HepG2 (cell line): ENCODE measurements around the gene CHTF8. TPM values are rescaled to one million over a fixed set of nuclear protein-coding genes. Genes with fewer than 3 reads are reported as not detected.

Experiments used
- ATAC-seq: fragments of 200-7000 bp; cut with Tn5 transposase; 3 replicates; pipeline ENCODE4 v1.9.1; 2020; ENCODE audit warnings: mild to moderate bottlenecking, moderate library complexity
- BruUV-seq: library from RNA; stranded (reverse); fragments of 400-500 nt; replicated peaks from 2 replicates; lab custom pipeline; 2021; lab: Mats Ljungman, UMichigan
- CTCF ChIA-PET: fragments of 300-600 bp; formaldehyde crosslinking; extraction: SDS; loops from one replicate; lab custom pipeline; 2021; ENCODE audit warnings: low total read pairs, inconsistent platforms, low intra/inter-chr PET ratio; lab: Yijun Ruan, JAX
- POLR2A ChIA-PET: fragments of 350-600 bp; sonication (Branson Sonifier 250); formaldehyde crosslinking; loops from one replicate; lab custom pipeline; 2020; ENCODE audit warnings: antibody characterized with exemption, inconsistent platforms; lab: Yijun Ruan, JAX
- DNase-seq: peaks from one replicate; pipeline ENCODE4 v3.0.0-alpha.2; 2015; ENCODE audit warnings: low spot score
- FAIRE-seq: peaks from 3 replicates; lab custom pipeline; 2011; peaks lifted over from hg19 to GRCh38; lab: Jason Lieb, UNC
- H2AFZ ChIP-seq: one replicate; pipeline ENCODE4 v1.6.1; 2011; ENCODE audit warnings: low read length, inconsistent platforms
- H3K27ac ChIP-seq: fragments of 300-600 bp; 3 replicates; pipeline ENCODE4 v1.8.0; 2011; ENCODE audit warnings: mixed run types, mild to moderate bottlenecking, mixed read lengths, low read length, inconsistent platforms; ENCODE audit not compliant: insufficient read depth; ENCODE audit errors: extremely low read length
- H3K27me3 ChIP-seq, 2 experiments: fragments of 200-600 bp in 1 of 2; 2 replicates in 1 of 2; 3 replicates in 1 of 2; pipeline versions ENCODE4 v1.6.0 to v1.8.0; 2011; ENCODE audit warnings: low read length in 2 of 2, mild to moderate bottlenecking in 2 of 2, moderate library complexity in 2 of 2, inconsistent platforms in 1 of 2; ENCODE audit not compliant: insufficient read depth in 2 of 2, control insufficient read depth in 1 of 2
- H3K36me3 ChIP-seq, 2 experiments: fragments of 200-600 bp in 1 of 2; replicated peaks in 1 of 2; 2 replicates in 1 of 2; 3 replicates in 1 of 2; pipeline versions ENCODE4 v1.5.1 to v1.8.0; 2011; ENCODE audit warnings: low read length in 2 of 2, inconsistent platforms in 1 of 2; ENCODE audit not compliant: insufficient read depth in 2 of 2, control insufficient read depth in 1 of 2
- H3K4me1 ChIP-seq: 2 replicates; pipeline ENCODE4 v1.5.1; 2012; ENCODE audit warnings: low read length, inconsistent platforms; ENCODE audit not compliant: insufficient read depth
- H3K4me2 ChIP-seq: 2 replicates; pipeline ENCODE4 v1.6.0; 2011; ENCODE audit warnings: low read depth, low read length, inconsistent platforms
- H3K4me3 ChIP-seq, 3 experiments: fragments of 200-600 bp in 1 of 3; sonication (generic), shearing (Covaris generic) in 1 of 3; replicated peaks in 1 of 3; 2 replicates each; pipeline ENCODE4 v1.5.1; 2011 to 2016; ENCODE audit warnings: low read length in 3 of 3, inconsistent platforms in 2 of 3, low read depth in 2 of 3, mild to moderate bottlenecking in 2 of 3, control low read depth in 1 of 3, mixed read lengths in 1 of 3; ENCODE audit not compliant: insufficient read depth in 1 of 3
- H3K79me2 ChIP-seq: one replicate; pipeline ENCODE4 v1.6.1; 2011; ENCODE audit warnings: low read length, inconsistent platforms; ENCODE audit not compliant: insufficient read depth
- H3K9ac ChIP-seq: 2 replicates; pipeline ENCODE4 v1.6.0; 2011; ENCODE audit warnings: mild to moderate bottlenecking, low read depth, low read length, inconsistent platforms; ENCODE audit not compliant: insufficient read depth
- H3K9me3 ChIP-seq: 2 replicates; pipeline ENCODE4 v1.5.1; 2012; ENCODE audit warnings: mild to moderate bottlenecking, low read length
- H4K20me1 ChIP-seq: 2 replicates; pipeline ENCODE4 v1.6.0; 2011; ENCODE audit warnings: inconsistent platforms, mild to moderate bottlenecking, low read length, moderate library complexity; ENCODE audit not compliant: insufficient read depth
- AKNA ChIP-seq: sonication (generic); formaldehyde crosslinking; IDR thresholded peaks from 2 replicates; pipeline ENCODE4 v1.4.0; 2020; ENCODE audit warnings: missing genetic modification reagents, borderline replicate concordance
- ATF1 ChIP-seq: IDR thresholded peaks from 2 replicates; pipeline ENCODE4 v1.6.1; 2016; ENCODE audit warnings: mild to moderate bottlenecking, control low read depth
- BRD4 ChIP-seq: sonication (generic); formaldehyde crosslinking; IDR thresholded peaks from 2 replicates; pipeline ENCODE4 v1.4.0; 2020; ENCODE audit warnings: missing genetic modification reagents
- KAT8 ChIP-seq: IDR thresholded peaks from 2 replicates; pipeline ENCODE4 v1.6.1; 2016; ENCODE audit warnings: missing genetic modification reagents, missing compliant biosample characterization
- MED1 ChIP-seq: sonication (generic); formaldehyde crosslinking; IDR thresholded peaks from 2 replicates; pipeline ENCODE4 v1.4.0; 2020; ENCODE audit warnings: missing genetic modification reagents
- PHF8 ChIP-seq: sonication (generic); formaldehyde crosslinking; IDR thresholded peaks from 2 replicates; pipeline ENCODE4 v1.5.0; 2020; ENCODE audit warnings: missing genetic modification reagents
- PPARG ChIP-seq: conservative IDR thresholded peaks from 2 replicates; pipeline ENCODE4 v1.6.1; 2016; ENCODE audit warnings: missing biosample characterization, missing genetic modification reagents
- SMC3 ChIP-seq: IDR thresholded peaks from 2 replicates; pipeline ENCODE4 v1.6.1; 2011; ENCODE audit warnings: low read length, improper control_type of control experiment
- SMYD3 ChIP-seq: sonication (generic); formaldehyde crosslinking; IDR thresholded peaks from 2 replicates; pipeline ENCODE4 v1.8.1; 2023; ENCODE audit warnings: mild to moderate bottlenecking, missing genetic modification reagents
- STAG1 ChIP-seq: sonication (generic); formaldehyde crosslinking; IDR thresholded peaks from 2 replicates; pipeline ENCODE4 v1.4.0; 2020; ENCODE audit warnings: missing genetic modification reagents
- TFDP1 ChIP-seq: IDR thresholded peaks from 2 replicates; pipeline ENCODE4 v1.6.1; 2016; ENCODE audit warnings: missing compliant biosample characterization, missing genetic modification reagents, borderline replicate concordance
- THAP7 ChIP-seq: sonication (generic); formaldehyde crosslinking; IDR thresholded peaks from 2 replicates; pipeline ENCODE4 v1.8.1; 2023; ENCODE audit warnings: mild to moderate bottlenecking, missing genetic modification reagents
- ZBTB20 ChIP-seq: sonication (generic); formaldehyde crosslinking; IDR thresholded peaks from 2 replicates; pipeline ENCODE4 v1.8.1; 2023; ENCODE audit warnings: missing genetic modification reagents, low read depth, mild to moderate bottlenecking, borderline replicate concordance
- ZNF18 ChIP-seq: sonication (generic); formaldehyde crosslinking; IDR thresholded peaks from 2 replicates; pipeline ENCODE4 v1.8.0; 2022; ENCODE audit warnings: mild to moderate bottlenecking, missing genetic modification reagents; ENCODE audit not compliant: insufficient replicate concordance
- ZNF460 ChIP-seq: sonication (generic); formaldehyde crosslinking; IDR thresholded peaks from 2 replicates; pipeline ENCODE4 v1.5.1; 2020; ENCODE audit warnings: missing genetic modification reagents, mild to moderate bottlenecking, borderline replicate concordance
- WGBS: methylation state at CpG from one replicate; pipeline ENCODE4 v1.1.6; 2017; ENCODE audit warnings: low lambda C conversion rate; 5-methylcytosine and 5-hydroxymethylcytosine counted together
- in situ Hi-C: cut with HindIII; loops from 2 replicates; pipeline ENCODE4 v1.10.0; 2017; ENCODE audit warnings: low pct_unique_long_range_greater_than_20kb; ENCODE audit not compliant: extremely low pct_ligation_motif_present
- intact Hi-C: fragments of 100-400 bp; cut with micrococcal nuclease; formaldehyde crosslinking; loops from one replicate; pipeline ENCODE4 v1.10.0; 2022; ENCODE audit not compliant: unreplicated experiment
- polyA plus RNA-seq, 8 experiments: library from polyadenylated mRNA; depleted of rRNA in 3 of 8; stranded (reverse) in 7 of 8; unstranded in 1 of 8; fragments of >200 nt; fragmentation: Illumina TruSeq in 4 of 8; extraction: Trizol in 4 of 8; gene quantifications; 2 replicates each; pipeline versions ENCODE4 v1.2.1 to v1.2.3, GENCODE V29; 2011 to 2016; ENCODE audit warnings: low read depth in 4 of 8, missing spikeins in 1 of 8, mixed read lengths in 1 of 8; ENCODE audit not compliant: insufficient read depth in 1 of 8
- total RNA-seq, 5 experiments: library from RNA; depleted of rRNA; stranded (reverse); fragments of >200 nt; fragmentation: Illumina TruSeq; extraction: Trizol; gene quantifications; 2 replicates each; pipeline ENCODE4 v1.2.3, GENCODE V29; 2016; ENCODE audit warnings: low read depth in 1 of 5

Gene CHTF8
- total and polyA plus RNA-seq, 2 of the 13 experiments (the other 11 are each of a cell fraction or from before 2014, with no cell fraction given): 37.2 to 67.5 TPM

GRCh38 chr16:69123910-69124309 lies 8.5 kb downstream of the CHTF8 start (continued):
- 0 out of 2 replicates have a peak, but pooled peaks have one; percentile 36 for TF ChIP-seq KAT8
- peak; percentile 17; the same call in 1 of the 2 replicates for TF ChIP-seq MED1 (CRISPR knock-in tag)
- peak; percentile 89 for TF ChIP-seq ZNF460 (CRISPR knock-in tag)
- no peak for TF ChIP-seq PHF8
- no peak for TF ChIP-seq THAP7 (CRISPR knock-in tag)
- peak; percentile 98 for TF ChIP-seq SMC3
- TF ChIP-seq TFDP1 (CRISPR knock-in tag): no peak
- peak; percentile 30; the same call in 1 of the 2 replicates for TF ChIP-seq PPARG (CRISPR knock-in tag)
- TF ChIP-seq STAG1 (CRISPR knock-in tag): peak; percentile 94

- no peak overlapping the region for H2AFZ ChIP-seq
- no peak overlapping the region for H3K4me3 ChIP-seq
- DNase-seq (no peak), ATAC-seq (no peak), FAIRE-seq (no peak)
- no TSS peak for BruUV-seq
- peaks cover 19 to 43% of the 10 kb centered on the region in 2 experiments for H3K36me3 ChIP-seq
- in situ Hi-C loops (loop anchor here (5.0 to 25.0 kb wide), 3 partner anchors 218 to 408 kb away; partner anchors contain the start of gene TANGO6), intact Hi-C loops (no loop called here)
- ChIA-PET POLR2A (interaction anchor here (0.6 to 1.5 kb wide), 2 partner anchors 14 to 32 kb away, joined by 3 read pairs; partner anchors contain the start of gene HAS3), CTCF (no interaction called here)
- peaks cover 14% of the 10 kb centered on the region for H3K4me1 ChIP-seq
- no peaks in the 10 kb centered on the region for H3K9me3 ChIP-seq
- H3K27me3 ChIP-seq: no peaks in the 10 kb centered on the region
- H3K79me2 ChIP-seq: no peaks in the 10 kb centered on the region
- H3K4me2 ChIP-seq: no peak overlapping the region
- H4K20me1 ChIP-seq: no peaks in the 10 kb centered on the region
- H3K27ac ChIP-seq: no peak overlapping the region
- no peak overlapping the region for H3K9ac ChIP-seq
- WGBS: 99% methylated on average over 19 of the region's 19 CpGs
- TF ChIP-seq SMYD3 (no peak), BRD4 (CRISPR knock-in tag) (no peak), ATF1 (CRISPR knock-in tag) (no peak), ZBTB20 (no peak), AKNA (CRISPR knock-in tag) (no peak), ZNF18 (CRISPR knock-in tag) (no peak)
Measured at GRCh38 chr16:69120096-69120664, 12.2 kb downstream of the CHTF8 start.
